H1 (cell line): ENCODE results near the gene ATP6V1C2.

Source experiments
- CEBPB ChIP-seq: IDR thresholded peaks from 2 replicates; pipeline ENCODE4 v1.6.1; 2012; ENCODE audit warnings: low read depth, low read length
- JUND ChIP-seq: IDR thresholded peaks from 2 replicates; pipeline ENCODE4 v1.6.1; 2011; ENCODE audit warnings: mild to moderate bottlenecking, improper control_type of control experiment, low read length
- POLR2A ChIP-seq, 2 experiments: IDR thresholded peaks; 1 replicate in 1 of 2; 2 replicates in 1 of 2; pipeline ENCODE4 v1.6.1; 2011; ENCODE audit warnings: low read depth in 2 of 2, low read length in 2 of 2, mild to moderate bottlenecking in 2 of 2; ENCODE audit errors: control extremely low read depth in 1 of 2
- POLR2AphosphoS5 ChIP-seq: IDR thresholded peaks from 2 replicates; pipeline ENCODE4 v1.6.1; 2011; ENCODE audit warnings: low read depth, low read length
- ZNF274 ChIP-seq: IDR thresholded peaks from 2 replicates; pipeline ENCODE4 v1.7.0; 2012; ENCODE audit warnings: low read length, borderline replicate concordance; ENCODE audit errors: extremely low read depth
- TF ChIP-seq, protein P1 (sequence below), 3 experiments: IDR thresholded peaks; 1 replicate in 2 of 3; 2 replicates in 1 of 3; pipeline versions ENCODE4 v1.5.1 to v1.6.1; 2011; ENCODE audit warnings: low read length in 3 of 3, mild to moderate bottlenecking in 3 of 3, inconsistent platforms in 2 of 3, low read depth in 1 of 3, moderate library complexity in 1 of 3; ENCODE audit not compliant: insufficient read depth in 1 of 3; ENCODE audit errors: control extremely low read depth in 1 of 3

DNA sequence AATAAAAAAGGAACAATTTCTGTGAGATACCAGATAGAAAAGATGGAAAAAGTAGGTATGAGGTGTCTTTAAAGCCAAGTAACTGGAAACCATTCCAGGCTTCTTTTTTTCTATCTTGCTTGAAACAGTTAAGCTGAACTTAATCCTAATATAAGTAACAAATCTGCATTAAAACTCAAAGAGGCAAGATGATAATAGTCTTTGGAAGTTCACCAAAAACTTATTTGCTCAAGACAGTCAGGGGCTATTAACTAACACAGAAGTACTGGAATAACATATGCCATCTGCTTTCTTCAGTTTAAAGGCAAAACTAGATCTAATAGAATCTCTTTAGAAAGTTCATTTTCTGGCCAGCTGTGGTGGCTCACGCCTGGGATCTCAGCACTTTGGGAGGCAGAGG, 72.4 kb downstream of the ATP6V1C2 start:
- TF ChIP-seq JUND (no peak), CEBPB (no peak), POLR2AphosphoS5 (no peak), ZNF274 (no peak), POLR2A (IDR thresholded peaks at IDR 0.05; ENCODE audit: control extremely low read depth in 1 of 2, low read depth in 2 of 2, low read length in 2 of 2) (no peak)
- TF ChIP-seq, protein P1, sequence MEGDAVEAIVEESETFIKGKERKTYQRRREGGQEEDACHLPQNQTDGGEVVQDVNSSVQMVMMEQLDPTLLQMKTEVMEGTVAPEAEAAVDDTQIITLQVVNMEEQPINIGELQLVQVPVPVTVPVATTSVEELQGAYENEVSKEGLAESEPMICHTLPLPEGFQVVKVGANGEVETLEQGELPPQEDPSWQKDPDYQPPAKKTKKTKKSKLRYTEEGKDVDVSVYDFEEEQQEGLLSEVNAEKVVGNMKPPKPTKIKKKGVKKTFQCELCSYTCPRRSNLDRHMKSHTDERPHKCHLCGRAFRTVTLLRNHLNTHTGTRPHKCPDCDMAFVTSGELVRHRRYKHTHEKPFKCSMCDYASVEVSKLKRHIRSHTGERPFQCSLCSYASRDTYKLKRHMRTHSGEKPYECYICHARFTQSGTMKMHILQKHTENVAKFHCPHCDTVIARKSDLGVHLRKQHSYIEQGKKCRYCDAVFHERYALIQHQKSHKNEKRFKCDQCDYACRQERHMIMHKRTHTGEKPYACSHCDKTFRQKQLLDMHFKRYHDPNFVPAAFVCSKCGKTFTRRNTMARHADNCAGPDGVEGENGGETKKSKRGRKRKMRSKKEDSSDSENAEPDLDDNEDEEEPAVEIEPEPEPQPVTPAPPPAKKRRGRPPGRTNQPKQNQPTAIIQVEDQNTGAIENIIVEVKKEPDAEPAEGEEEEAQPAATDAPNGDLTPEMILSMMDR (IDR thresholded peaks at IDR 0.05; ENCODE audit: control extremely low read depth in 1 of 3, insufficient read depth in 1 of 3, low read depth in 1 of 3, low read length in 3 of 3): no peak
